WTC11 (cell line): ENCODE data around the gene ITLN1. TPM values are rescaled to one million over a fixed set of nuclear protein-coding genes. Genes with fewer than 3 reads are reported as not detected.
"Not testable (repeated sequence)": the region's sequence is repeated elsewhere in the genome, so short reads cannot be mapped to it uniquely, and the experiment has no call there.

Source experiments
- ATAC-seq: fragments of 200-7000 bp; cut with Tn5 transposase; 2 replicates; pipeline ENCODE4 v1.10.0; 2021; ENCODE audit warnings: mild to moderate bottlenecking, moderate library complexity
- CTCF ChIA-PET: fragments of 300-600 bp; sonication (Branson Sonifier 250); formaldehyde crosslinking; loops from one replicate; lab custom pipeline; 2021; ENCODE audit warnings: antibody characterized with exemption; lab: Charles Lee
- POLR2A ChIA-PET: fragments of 350-600 bp; sonication (Branson Sonifier 250); formaldehyde crosslinking; loops from one replicate; lab custom pipeline; 2021; ENCODE audit warnings: antibody characterized with exemption; lab: Charles Lee
- DNase-seq: peaks from one replicate; pipeline ENCODE4 v3.0.0; 2021; ENCODE audit warnings: low spot score
- H3K27ac Mint-ChIP-seq: 2 replicates; pipeline ENCODE4 v1.8.0; 2021; ENCODE audit warnings: mixed read lengths
- H3K27me3 Mint-ChIP-seq: 2 replicates; pipeline ENCODE4 v1.8.0; 2021; ENCODE audit warnings: low read depth, mild to moderate bottlenecking, moderate library complexity, mixed read lengths
- H3K36me3 Mint-ChIP-seq: 2 replicates; pipeline ENCODE4 v1.8.0; 2021; ENCODE audit warnings: mixed read lengths
- H3K4me1 Mint-ChIP-seq: 2 replicates; pipeline ENCODE4 v1.8.0; 2022; ENCODE audit warnings: mixed read lengths
- H3K4me3 Mint-ChIP-seq: 2 replicates; pipeline ENCODE4 v1.8.0; 2021; ENCODE audit warnings: mild to moderate bottlenecking, moderate library complexity, mixed read lengths
- H3K9me3 Mint-ChIP-seq: 2 replicates; pipeline ENCODE4 v1.8.0; 2021; ENCODE audit warnings: mixed read lengths
- AFF4 ChIP-seq: sonication (generic); formaldehyde crosslinking; IDR thresholded peaks from 2 replicates; pipeline ENCODE4 v1.8.1; 2023; ENCODE audit warnings: mild to moderate bottlenecking, missing genetic modification reagents, borderline replicate concordance
- ATF1 ChIP-seq: sonication (generic); formaldehyde crosslinking; IDR thresholded peaks from 2 replicates; pipeline ENCODE4 v1.8.1; 2023; ENCODE audit warnings: mild to moderate bottlenecking, moderate library complexity, missing genetic modification reagents
- CDX4 ChIP-seq: fragments of 250-450 bp; sonication (Bioruptor Pico); IDR thresholded peaks from 2 replicates; pipeline ENCODE4 v1.9.0; 2021; ENCODE audit warnings: moderate library complexity, mild to moderate bottlenecking, inconsistent platforms, borderline replicate concordance
- ELF4 ChIP-seq: sonication (generic); formaldehyde crosslinking; IDR thresholded peaks from 2 replicates; pipeline ENCODE4 v1.8.1; 2022; ENCODE audit warnings: low read depth, mild to moderate bottlenecking, moderate library complexity, missing genetic modification reagents
- FOXK1 ChIP-seq: sonication (generic); formaldehyde crosslinking; IDR thresholded peaks from 2 replicates; pipeline ENCODE4 v1.8.0; 2022; ENCODE audit warnings: mild to moderate bottlenecking, moderate library complexity, missing genetic modification reagents
- HMGA2 ChIP-seq: fragments of 250-450 bp; sonication (Bioruptor Pico); IDR thresholded peaks from 2 replicates; pipeline ENCODE4 v1.4.0; 2021; ENCODE audit warnings: mild to moderate bottlenecking, moderate library complexity
- MLX ChIP-seq: sonication (generic); formaldehyde crosslinking; IDR thresholded peaks from 2 replicates; pipeline ENCODE4 v1.8.1; 2023; ENCODE audit warnings: mild to moderate bottlenecking, missing genetic modification reagents, moderate library complexity
- NFE2L1 ChIP-seq: sonication (generic); formaldehyde crosslinking; IDR thresholded peaks from 2 replicates; pipeline ENCODE4 v1.8.1; 2023; ENCODE audit warnings: missing genetic modification reagents
- NR1H2 ChIP-seq: sonication (generic); formaldehyde crosslinking; IDR thresholded peaks from 2 replicates; pipeline ENCODE4 v1.9.0; 2021; ENCODE audit warnings: mild to moderate bottlenecking, moderate library complexity, missing genetic modification reagents
- NR2C2 ChIP-seq: sonication (generic); formaldehyde crosslinking; IDR thresholded peaks from 2 replicates; pipeline ENCODE4 v1.8.0; 2022; ENCODE audit warnings: mild to moderate bottlenecking, missing genetic modification reagents
- PRDM15 ChIP-seq: sonication (generic); formaldehyde crosslinking; IDR thresholded peaks from 2 replicates; pipeline ENCODE4 v1.8.0; 2022; ENCODE audit warnings: missing genetic modification reagents
- PREB ChIP-seq: sonication (generic); formaldehyde crosslinking; IDR thresholded peaks from 2 replicates; pipeline ENCODE4 v1.8.1; 2022; ENCODE audit warnings: mild to moderate bottlenecking, missing genetic modification reagents, moderate library complexity, borderline replicate concordance
- SMAD3 ChIP-seq: sonication (generic); formaldehyde crosslinking; IDR thresholded peaks from 2 replicates; pipeline ENCODE4 v1.8.0; 2022; ENCODE audit warnings: missing genetic modification reagents, mild to moderate bottlenecking, borderline replicate concordance
- STAT6 ChIP-seq: sonication (generic); formaldehyde crosslinking; conservative IDR thresholded peaks from 2 replicates; pipeline ENCODE4 v1.8.1; 2023; ENCODE audit warnings: mild to moderate bottlenecking, low read depth, missing genetic modification reagents, moderate library complexity
- TP53 ChIP-seq: sonication (generic); formaldehyde crosslinking; IDR thresholded peaks from 2 replicates; pipeline ENCODE4 v1.8.1; 2023; ENCODE audit warnings: mild to moderate bottlenecking, missing genetic modification reagents
- total RNA-seq: library from RNA; stranded (reverse); gene quantifications from 3 replicates; pipeline ENCODE4 v1.2.3, GENCODE V29; 2021

Gene ITLN1
- total RNA-seq, 1 experiment from 2014 or later: not detected

GRCh38 chr1:160916666-160917065 lies 31.7 kb upstream of the ITLN1 start:
- ATAC-seq (no peak), DNase-seq (no peak)
- POLR2A ChIA-PET: no interaction called here
- TF ChIP-seq NFE2L1 (CRISPR knock-in tag): no peak
- no peak for TF ChIP-seq CDX4 (CRISPR knock-in tag)
- TF ChIP-seq ELF4 (CRISPR knock-in tag): no peak
- no peak for TF ChIP-seq ATF1 (CRISPR knock-in tag)
- TF ChIP-seq MLX (CRISPR knock-in tag): no peak
- TF ChIP-seq FOXK1 (CRISPR knock-in tag): no peak
- no peak for TF ChIP-seq AFF4 (CRISPR knock-in tag)
- TF ChIP-seq PRDM15 (CRISPR knock-in tag): no peak
- TF ChIP-seq NR1H2 (CRISPR knock-in tag): no peak
- TF ChIP-seq STAT6: no peak
- no peak for TF ChIP-seq SMAD3 (CRISPR knock-in tag)
- no peak for TF ChIP-seq HMGA2 (CRISPR knock-in tag)
- no peak for TF ChIP-seq NR2C2 (CRISPR knock-in tag)
- TF ChIP-seq PREB (CRISPR knock-in tag): no peak
- no peak for TF ChIP-seq TP53 (CRISPR knock-in tag)
- CTCF ChIA-PET: no interaction called here
- Mint-ChIP-seq H3K9me3 (peaks cover 21% of the 10 kb centered on the region), H3K4me3 (no peak overlapping the region), H3K27me3 (no peaks in the 10 kb centered on the region; the same call in 1 of the 2 replicates), H3K36me3 (peaks cover 10% of the 10 kb centered on the region), H3K4me1 (peaks cover 20% of the 10 kb centered on the region), H3K27ac (no peak overlapping the region)

GRCh38 chr1:160913229-160913628 lies 28.2 kb upstream of the ITLN1 start:
- CTCF ChIA-PET, H3K27me3 Mint-ChIP-seq, DNase-seq, H3K36me3 Mint-ChIP-seq, H3K9me3 Mint-ChIP-seq, H3K4me3 Mint-ChIP-seq, POLR2A ChIA-PET: not testable (repeated sequence)
- ATAC-seq: 0 out of 2 replicates have a peak, but pooled peaks have one; percentile 32
- Mint-ChIP-seq H3K27ac (peak overlapping the region; percentile 50; the same call in 1 of the 2 replicates), H3K4me1 (peaks cover 22% of the 10 kb centered on the region)
